Neural cell (in vitro differentiated cells): ENCODE results near the gene LGR4.

ENCODE experiments used
- CTCF ChIP-seq: fragments of 450-650 bp; IDR thresholded peaks from 2 replicates; pipeline ENCODE4 v1.5.1; 2014; ENCODE audit warnings: antibody characterized with exemption, mild to moderate bottlenecking, moderate library complexity; ENCODE audit not compliant: poor library complexity, severe bottlenecking
- EP300 ChIP-seq: fragments of 450-650 bp; conservative IDR thresholded peaks from 2 replicates; pipeline ENCODE4 v1.6.1; 2014; ENCODE audit warnings: antibody characterized with exemption, mild to moderate bottlenecking, moderate library complexity; ENCODE audit not compliant: poor library complexity, severe bottlenecking
- EZH2 ChIP-seq: fragments of 200-600, 300-800 bp; shearing (Covaris generic), sonication (generic); IDR thresholded peaks from 2 replicates; pipeline ENCODE4 v1.6.1; 2014; ENCODE audit warnings: antibody characterized with exemption, low read length, borderline replicate concordance, mild to moderate bottlenecking; ENCODE audit not compliant: insufficient read depth, poor library complexity, severe bottlenecking
- MXI1 ChIP-seq: fragments of 450-650 bp; conservative IDR thresholded peaks from 2 replicates; pipeline ENCODE4 v1.6.1; 2014; ENCODE audit warnings: antibody characterized with exemption, mild to moderate bottlenecking; ENCODE audit not compliant: poor library complexity, severe bottlenecking
- POLR2AphosphoS5 ChIP-seq: IDR thresholded peaks from 2 replicates; pipeline ENCODE4 v1.6.1; 2012
- RAD21 ChIP-seq: fragments of 450-650 bp; conservative IDR thresholded peaks from 2 replicates; pipeline ENCODE4 v1.6.1; 2014; ENCODE audit warnings: antibody characterized with exemption, mild to moderate bottlenecking, moderate library complexity
- REST ChIP-seq: IDR thresholded peaks from 2 replicates; pipeline ENCODE4 v1.6.1; 2012; ENCODE audit warnings: borderline replicate concordance
- SMC3 ChIP-seq: fragments of 450-650 bp; conservative IDR thresholded peaks from 2 replicates; pipeline ENCODE4 v1.6.1; 2014; ENCODE audit warnings: antibody characterized with exemption, mild to moderate bottlenecking, moderate library complexity; ENCODE audit not compliant: poor library complexity
- TAF1 ChIP-seq: IDR thresholded peaks from 2 replicates; pipeline ENCODE4 v1.6.1; 2012; ENCODE audit warnings: low read depth

GRCh38 chr11:27470166-27470565, 2.4 kb downstream of the LGR4 start:
- TF ChIP-seq CTCF (no peak), POLR2AphosphoS5 (no peak), EZH2 (no peak), MXI1 (no peak), SMC3 (no peak), EP300 (no peak), RAD21 (no peak), TAF1 (no peak), REST (no peak)
